Measurements from ENCODE around the gene CNTN3. TPM values are rescaled to one million over a fixed set of nuclear protein-coding genes. Genes with fewer than 3 reads are reported as not detected.

The CNTN3 gene
- total and polyA plus RNA-seq, 2 experiments from 2014 or later: 0.09 to 0.50 TPM

- no peaks in the 10 kb centered on the region for H3K9me3 ChIP-seq (ENCODE audit: low read depth)
- TF ChIP-seq, protein P1, sequence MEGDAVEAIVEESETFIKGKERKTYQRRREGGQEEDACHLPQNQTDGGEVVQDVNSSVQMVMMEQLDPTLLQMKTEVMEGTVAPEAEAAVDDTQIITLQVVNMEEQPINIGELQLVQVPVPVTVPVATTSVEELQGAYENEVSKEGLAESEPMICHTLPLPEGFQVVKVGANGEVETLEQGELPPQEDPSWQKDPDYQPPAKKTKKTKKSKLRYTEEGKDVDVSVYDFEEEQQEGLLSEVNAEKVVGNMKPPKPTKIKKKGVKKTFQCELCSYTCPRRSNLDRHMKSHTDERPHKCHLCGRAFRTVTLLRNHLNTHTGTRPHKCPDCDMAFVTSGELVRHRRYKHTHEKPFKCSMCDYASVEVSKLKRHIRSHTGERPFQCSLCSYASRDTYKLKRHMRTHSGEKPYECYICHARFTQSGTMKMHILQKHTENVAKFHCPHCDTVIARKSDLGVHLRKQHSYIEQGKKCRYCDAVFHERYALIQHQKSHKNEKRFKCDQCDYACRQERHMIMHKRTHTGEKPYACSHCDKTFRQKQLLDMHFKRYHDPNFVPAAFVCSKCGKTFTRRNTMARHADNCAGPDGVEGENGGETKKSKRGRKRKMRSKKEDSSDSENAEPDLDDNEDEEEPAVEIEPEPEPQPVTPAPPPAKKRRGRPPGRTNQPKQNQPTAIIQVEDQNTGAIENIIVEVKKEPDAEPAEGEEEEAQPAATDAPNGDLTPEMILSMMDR (IDR thresholded peaks at IDR 0.05; ENCODE audit: low read depth, low read length): no peak
- no peaks in the 10 kb centered on the region for H3K36me3 ChIP-seq
- no peak overlapping the region for H3K27ac ChIP-seq
- DNase-seq (ENCODE audit: low read depth in 1 of 2, low spot score in 1 of 2): no peak
- no peaks in the 10 kb centered on the region for H3K27me3 ChIP-seq
- no peak overlapping the region for H3K4me3 ChIP-seq
- H3K4me1 ChIP-seq (ENCODE audit: low read depth): no peaks in the 10 kb centered on the region
Measured at GRCh38 chr3:74636981-74637380, 22.5 kb upstream of the CNTN3 start.

DNA sequence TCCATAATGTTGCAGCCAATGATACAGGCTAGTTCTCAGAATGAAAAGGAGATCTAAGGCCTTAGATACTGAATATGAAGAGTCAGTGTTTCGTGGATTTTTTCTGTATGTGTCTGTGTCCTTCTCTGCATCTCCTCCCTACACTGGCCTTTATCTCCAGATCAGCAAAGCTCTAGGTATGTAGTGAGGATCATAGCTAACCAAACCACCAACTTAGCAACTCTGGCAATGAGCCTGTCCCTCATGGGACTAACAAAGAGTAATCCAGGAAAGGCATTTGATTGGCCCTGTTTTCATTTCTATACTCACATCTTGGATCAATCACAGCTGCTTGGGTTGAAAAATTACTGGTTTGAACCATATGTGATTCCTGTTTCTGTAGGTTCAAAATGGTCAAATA is 18.6 kb upstream of the CNTN3 start:
- DNase-seq (ENCODE audit: low read depth in 1 of 2, low spot score in 1 of 2): no peak
- TF ChIP-seq, protein P1 (IDR thresholded peaks at IDR 0.05; ENCODE audit: low read depth, low read length): no peak

GRCh38 chr3:74631351-74632140 is 17.1 kb upstream of the CNTN3 start:
- Histone ChIP-seq H3K4me1 (ENCODE audit: low read depth) (no peaks in the 10 kb centered on the region), H3K9me3 (ENCODE audit: low read depth) (no peaks in the 10 kb centered on the region), H3K27me3 (no peaks in the 10 kb centered on the region), H3K27ac (no peak overlapping the region), H3K4me3 (no peak overlapping the region), H3K36me3 (no peaks in the 10 kb centered on the region)
- DNase-seq (ENCODE audit: low read depth in 1 of 2, low spot score in 1 of 2): no peak
- TF ChIP-seq, protein P1 (IDR thresholded peaks at IDR 0.05; ENCODE audit: low read depth, low read length): no peak

More for the DNA sequence above, 18.6 kb upstream of the CNTN3 start:
- H3K9me3 ChIP-seq (ENCODE audit: low read depth): no peaks in the 10 kb centered on the region
- H3K4me3 ChIP-seq: no peak overlapping the region
- H3K27me3 ChIP-seq: no peaks in the 10 kb centered on the region
- no peaks in the 10 kb centered on the region for H3K4me1 ChIP-seq (ENCODE audit: low read depth)
- no peak overlapping the region for H3K27ac ChIP-seq
- no peaks in the 10 kb centered on the region for H3K36me3 ChIP-seq

GRCh38 chr3:74630602-74631001 is 16.1 kb upstream of the CNTN3 start:
- Histone ChIP-seq H3K27ac (no peak overlapping the region), H3K27me3 (no peaks in the 10 kb centered on the region), H3K9me3 (ENCODE audit: low read depth) (no peaks in the 10 kb centered on the region), H3K36me3 (no peaks in the 10 kb centered on the region), H3K4me3 (no peak overlapping the region), H3K4me1 (ENCODE audit: low read depth) (no peaks in the 10 kb centered on the region)
- TF ChIP-seq, protein P1 (IDR thresholded peaks at IDR 0.05; ENCODE audit: low read depth, low read length): peak; percentile 30
- DNase-seq (ENCODE audit: low read depth in 1 of 2, low spot score in 1 of 2): peak in 1 of 2 donors; percentile 55

DNA sequence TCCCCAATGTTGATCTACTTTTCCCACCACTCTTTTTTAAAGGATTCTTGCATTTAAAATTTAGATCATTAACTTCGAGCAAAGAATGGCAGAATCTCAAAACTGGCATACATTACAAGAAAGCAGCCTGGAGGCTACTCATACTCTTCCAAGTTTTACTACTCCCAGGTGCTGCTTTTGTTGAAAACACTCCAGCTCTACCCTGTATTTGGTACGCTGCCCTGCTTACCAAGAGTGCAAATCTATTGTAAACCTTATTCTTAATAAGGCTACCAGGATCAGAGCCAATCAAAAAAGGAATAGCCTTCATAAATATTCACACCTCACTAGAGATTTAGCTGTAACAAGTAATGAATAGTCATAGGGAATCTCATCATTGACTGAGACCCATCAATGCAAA is 11.6 kb upstream of the CNTN3 start:
- Histone ChIP-seq H3K27ac (no peak overlapping the region), H3K27me3 (no peaks in the 10 kb centered on the region), H3K9me3 (ENCODE audit: low read depth) (no peaks in the 10 kb centered on the region), H3K36me3 (no peaks in the 10 kb centered on the region), H3K4me3 (no peak overlapping the region), H3K4me1 (ENCODE audit: low read depth) (no peaks in the 10 kb centered on the region)
- TF ChIP-seq, protein P1 (IDR thresholded peaks at IDR 0.05; ENCODE audit: low read depth, low read length): no peak
- DNase-seq (ENCODE audit: low read depth in 1 of 2, low spot score in 1 of 2): no peak

All from cardiac muscle cell (in vitro differentiated cells and primary cell).